ENCODE data around the gene SCAF11.

DNA sequence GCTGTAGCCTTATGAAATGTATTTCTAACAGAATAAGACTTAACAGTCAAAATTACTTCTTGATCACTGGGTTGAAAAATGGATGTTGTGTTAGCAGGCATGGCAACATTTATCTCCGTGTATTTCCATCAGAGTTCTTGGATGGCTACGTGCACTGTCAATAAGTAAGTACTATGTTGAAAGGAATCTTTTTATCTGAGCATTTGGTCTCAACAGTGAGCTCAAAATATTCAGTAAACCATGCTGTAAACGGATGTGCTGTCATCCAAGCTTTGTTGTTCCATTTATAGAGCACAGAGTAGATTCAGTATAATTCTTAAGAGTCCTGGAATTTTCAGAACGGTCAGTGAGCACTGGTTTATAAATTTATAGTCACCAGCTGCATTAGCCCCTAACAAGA is 15.5 kb downstream of the SCAF11 start:
- TF ChIP-seq EZH2phosphoT487 (conservative IDR thresholded peaks at IDR 0.05; ENCODE audit: low read length), result no peak
- TF ChIP-seq, protein P1, sequence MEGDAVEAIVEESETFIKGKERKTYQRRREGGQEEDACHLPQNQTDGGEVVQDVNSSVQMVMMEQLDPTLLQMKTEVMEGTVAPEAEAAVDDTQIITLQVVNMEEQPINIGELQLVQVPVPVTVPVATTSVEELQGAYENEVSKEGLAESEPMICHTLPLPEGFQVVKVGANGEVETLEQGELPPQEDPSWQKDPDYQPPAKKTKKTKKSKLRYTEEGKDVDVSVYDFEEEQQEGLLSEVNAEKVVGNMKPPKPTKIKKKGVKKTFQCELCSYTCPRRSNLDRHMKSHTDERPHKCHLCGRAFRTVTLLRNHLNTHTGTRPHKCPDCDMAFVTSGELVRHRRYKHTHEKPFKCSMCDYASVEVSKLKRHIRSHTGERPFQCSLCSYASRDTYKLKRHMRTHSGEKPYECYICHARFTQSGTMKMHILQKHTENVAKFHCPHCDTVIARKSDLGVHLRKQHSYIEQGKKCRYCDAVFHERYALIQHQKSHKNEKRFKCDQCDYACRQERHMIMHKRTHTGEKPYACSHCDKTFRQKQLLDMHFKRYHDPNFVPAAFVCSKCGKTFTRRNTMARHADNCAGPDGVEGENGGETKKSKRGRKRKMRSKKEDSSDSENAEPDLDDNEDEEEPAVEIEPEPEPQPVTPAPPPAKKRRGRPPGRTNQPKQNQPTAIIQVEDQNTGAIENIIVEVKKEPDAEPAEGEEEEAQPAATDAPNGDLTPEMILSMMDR (IDR thresholded peaks at IDR 0.05; ENCODE audit: insufficient read depth, low read length, poor library complexity, severe bottlenecking), result no peak

Measured in SU-DHL-6 (cell line).